Fibroblast of skin of right quadriceps (primary cell): ENCODE measurements around the gene SLC19A1.

Experiments used
- DNase-seq: peaks from one replicate; pipeline ENCODE4 v3.0.0-alpha.2; 2013

SLC19A1 gene

DNA sequence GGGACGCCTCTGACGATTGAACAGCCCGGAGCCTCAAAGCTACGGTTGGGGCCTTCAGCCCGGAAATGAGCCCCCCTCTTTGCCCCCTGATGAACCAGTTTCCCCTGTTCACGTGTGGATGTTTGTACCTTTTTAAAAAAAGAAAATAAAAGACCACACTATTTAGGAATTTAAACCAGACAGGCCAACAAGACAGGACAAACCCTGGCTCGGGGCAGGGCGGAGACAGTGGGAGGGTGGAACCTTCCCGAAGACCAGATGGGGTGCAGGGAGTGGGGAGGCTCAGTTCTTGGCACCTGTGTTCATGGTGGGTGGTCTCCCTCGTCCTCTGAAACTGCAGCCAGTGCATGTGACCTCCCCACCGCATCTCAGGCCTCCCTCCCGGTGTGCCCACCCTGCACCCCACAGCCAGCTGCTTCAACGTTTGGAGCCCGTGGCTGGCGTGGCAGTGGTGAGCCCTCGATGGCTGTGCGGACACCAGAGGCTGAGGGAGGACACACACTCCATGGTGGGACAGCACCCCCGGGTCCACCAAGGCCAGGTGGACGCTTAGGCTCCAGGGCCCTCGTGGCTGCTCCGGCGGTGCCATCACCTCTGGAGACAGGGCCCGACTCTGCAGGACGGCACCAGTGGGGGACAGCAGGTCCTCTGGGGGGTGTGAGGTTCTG is 91.7 kb downstream of the SLC19A1 start:
- no peak for DNase-seq

DNA sequence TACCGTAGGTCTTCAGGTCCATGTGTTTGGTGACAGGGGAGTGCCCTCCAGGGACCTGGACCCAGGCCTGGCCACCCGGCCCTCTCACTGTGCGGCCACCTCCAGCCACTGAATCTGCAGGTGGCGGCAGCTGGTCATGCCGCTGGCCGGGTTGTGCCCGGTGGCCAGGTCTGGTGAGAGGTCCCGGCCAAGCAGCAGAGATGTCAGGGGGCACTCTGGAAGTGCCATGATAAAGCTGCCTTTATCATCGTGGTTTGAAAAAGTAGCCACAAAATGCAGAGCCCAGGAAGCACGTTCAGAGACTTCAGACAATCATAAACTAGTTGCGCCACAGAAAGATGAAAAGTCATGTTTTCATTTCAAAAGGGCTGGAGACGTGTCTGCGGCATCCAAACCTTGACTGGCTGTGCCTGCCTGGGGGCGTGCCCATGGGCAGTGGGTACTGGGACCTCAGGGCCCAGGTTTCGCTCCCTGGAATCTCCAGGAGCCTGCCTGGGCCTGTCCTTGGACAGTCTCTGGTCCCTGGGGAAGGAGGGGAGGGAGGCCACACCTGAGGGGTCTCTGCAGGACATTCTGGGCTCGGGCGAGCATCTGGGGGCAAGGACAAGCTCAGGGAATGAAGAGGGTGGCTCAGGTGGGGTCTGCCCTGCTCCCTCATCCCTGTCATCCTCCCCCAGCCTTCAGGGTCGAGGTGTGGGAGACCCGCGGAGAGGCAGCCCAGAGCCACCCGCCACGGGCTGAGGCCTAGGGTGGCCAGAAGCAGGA is 92.4 kb downstream of the SLC19A1 start:
- no peak for DNase-seq

DNA sequence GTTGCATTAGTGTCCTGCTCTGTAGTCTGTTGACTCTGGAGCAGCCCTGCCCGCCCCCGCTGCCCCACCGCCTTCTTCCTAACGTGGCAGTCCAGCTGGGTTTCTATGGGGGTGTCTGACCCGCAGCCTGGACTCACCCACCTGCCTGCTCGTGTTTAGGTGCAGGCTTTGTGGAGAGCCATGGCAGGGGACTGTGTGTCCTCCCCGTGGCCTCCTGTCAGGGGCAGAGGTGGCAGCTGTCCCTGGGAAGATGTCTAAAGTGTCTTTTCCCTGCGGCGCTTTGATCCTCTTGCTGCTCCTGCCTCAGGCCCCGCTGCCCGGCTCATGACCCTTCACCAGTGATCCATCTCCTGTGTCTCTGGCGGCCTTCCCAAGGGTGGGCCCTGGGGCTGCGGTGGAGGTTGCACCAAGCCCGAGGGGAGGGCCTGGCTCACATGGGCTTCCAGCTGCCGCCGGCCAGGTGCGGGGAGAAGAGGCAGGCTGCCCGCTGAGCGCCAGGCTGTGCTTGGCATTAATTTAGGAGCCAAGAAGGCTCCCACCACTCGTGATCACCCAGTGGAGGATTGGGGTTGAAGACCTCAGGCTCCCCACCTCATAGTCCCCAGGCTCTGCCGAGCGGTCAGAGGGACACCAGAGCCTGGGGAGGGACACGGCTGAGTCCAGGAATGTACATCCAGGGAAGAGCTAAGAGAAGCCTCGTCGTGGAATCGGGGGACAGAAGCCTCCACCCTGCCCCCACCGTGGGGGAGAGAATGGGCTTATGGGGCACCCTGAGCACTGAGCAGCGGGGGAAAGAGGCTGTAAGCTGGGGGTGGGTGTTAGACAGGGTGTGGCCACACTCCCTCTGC is 93.2 kb downstream of the SLC19A1 start:
- no peak for DNase-seq

DNA sequence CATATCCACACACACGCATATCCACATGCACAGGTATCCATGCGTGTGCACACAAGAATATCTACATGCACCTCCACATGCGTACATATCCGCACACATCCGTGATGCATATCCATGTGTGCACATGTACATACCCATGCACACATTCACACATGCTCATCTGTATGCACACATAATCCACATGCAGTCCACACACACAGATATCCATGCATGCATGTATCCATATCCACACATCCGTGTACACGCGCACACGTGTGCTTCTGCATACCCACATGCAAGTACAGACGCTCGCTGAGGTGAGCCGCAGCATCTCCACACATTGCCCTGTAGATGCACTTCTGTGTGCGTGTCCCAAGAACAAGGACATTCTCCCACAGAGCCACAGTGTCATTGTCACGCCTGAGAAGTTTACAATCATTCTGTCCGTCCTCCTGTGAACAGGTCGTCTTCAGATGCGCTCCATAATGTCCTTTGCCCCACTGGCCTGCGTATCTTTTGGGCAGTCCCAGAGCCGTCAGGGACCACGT is 93.9 kb downstream of the SLC19A1 start:
- no peak for DNase-seq
